Kidney epithelial cell (primary cell): ENCODE data around the gene MRPL22. TPM values are rescaled to one million over a fixed set of nuclear protein-coding genes. Genes with fewer than 3 reads are reported as not detected.

ENCODE experiments used
- DNase-seq: peaks from one replicate; pipeline ENCODE4 v3.0.0-alpha.2; 2010; ENCODE audit warnings: low read depth
- H3K27me3 ChIP-seq: 2 replicates; pipeline ENCODE4 v1.6.0; 2011; ENCODE audit warnings: low read length; ENCODE audit not compliant: control insufficient read depth, insufficient read depth
- H3K36me3 ChIP-seq: 2 replicates; pipeline ENCODE4 v1.5.1; 2011; ENCODE audit warnings: low read length; ENCODE audit not compliant: control insufficient read depth, insufficient read depth
- H3K4me3 ChIP-seq: 2 replicates; pipeline ENCODE4 v1.5.1; 2011; ENCODE audit warnings: low read depth, mild to moderate bottlenecking, control low read depth, low read length
- total RNA-seq: library from RNA; depleted of rRNA; stranded (reverse); fragments of >200 nt; gene quantifications from 2 replicates; pipeline ENCODE4 v1.2.3, GENCODE V29; 2015
- TF ChIP-seq, protein P1 (sequence below): IDR thresholded peaks from 2 replicates; pipeline ENCODE4 v1.5.1; 2011; ENCODE audit warnings: mild to moderate bottlenecking, moderate library complexity, low read length, control low read depth, inconsistent platforms; ENCODE audit not compliant: insufficient read depth, poor library complexity, severe bottlenecking

The MRPL22 gene
- total RNA-seq = 24.5 and 26.8 TPM in 2 replicates

DNA sequence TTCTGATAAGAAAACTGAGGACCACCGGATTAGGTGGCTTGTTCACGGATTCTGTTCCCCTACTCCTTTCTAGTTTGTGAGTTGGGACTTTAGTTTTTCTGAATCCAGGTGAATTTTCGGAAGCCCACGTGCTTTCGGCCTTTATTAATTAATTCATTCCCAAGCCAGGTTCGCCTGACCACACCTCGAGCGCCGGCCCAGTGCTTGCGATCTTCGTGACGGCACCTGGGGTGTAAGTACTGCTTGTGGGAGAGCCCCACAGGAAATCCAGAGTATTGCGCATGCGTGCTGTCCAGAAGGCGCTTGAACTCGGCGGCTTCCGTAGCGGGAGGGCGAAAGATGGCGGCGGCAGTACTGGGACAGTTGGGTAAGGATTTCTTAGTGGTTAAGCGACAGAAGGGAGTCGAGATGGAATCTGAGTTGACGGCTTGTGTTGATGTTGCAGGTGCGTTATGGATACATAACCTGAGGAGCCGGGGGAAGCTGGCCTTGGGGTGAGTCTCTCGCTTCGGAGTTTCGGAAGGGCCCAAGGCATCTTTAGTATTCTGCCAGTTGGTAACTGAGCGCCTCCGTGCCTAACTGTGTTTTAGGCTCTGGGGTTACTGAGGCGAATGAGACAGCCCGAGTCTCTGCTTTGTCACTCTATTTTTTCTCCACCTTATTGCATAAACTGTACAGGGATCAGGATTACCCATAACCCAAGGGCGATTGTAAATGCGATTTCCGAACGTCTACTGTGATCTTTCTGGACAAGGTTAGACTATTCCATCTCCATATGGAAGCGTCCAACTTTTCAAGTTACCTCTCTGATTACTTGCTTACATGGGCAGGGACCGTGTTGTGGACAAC lies at the start of gene MRPL22:
TSS of gene MRPL22 (plus strand) at position 302 of the 849 bp plus-strand sequence. CDS start at position 340, 38 bp downstream.
- Histone ChIP-seq H3K27me3 (no peaks in the 10 kb centered on the region), H3K36me3 (no peaks in the 10 kb centered on the region), H3K4me3 (peak within 1 kb of the TSS; percentile 78)
- TF ChIP-seq, protein P1, sequence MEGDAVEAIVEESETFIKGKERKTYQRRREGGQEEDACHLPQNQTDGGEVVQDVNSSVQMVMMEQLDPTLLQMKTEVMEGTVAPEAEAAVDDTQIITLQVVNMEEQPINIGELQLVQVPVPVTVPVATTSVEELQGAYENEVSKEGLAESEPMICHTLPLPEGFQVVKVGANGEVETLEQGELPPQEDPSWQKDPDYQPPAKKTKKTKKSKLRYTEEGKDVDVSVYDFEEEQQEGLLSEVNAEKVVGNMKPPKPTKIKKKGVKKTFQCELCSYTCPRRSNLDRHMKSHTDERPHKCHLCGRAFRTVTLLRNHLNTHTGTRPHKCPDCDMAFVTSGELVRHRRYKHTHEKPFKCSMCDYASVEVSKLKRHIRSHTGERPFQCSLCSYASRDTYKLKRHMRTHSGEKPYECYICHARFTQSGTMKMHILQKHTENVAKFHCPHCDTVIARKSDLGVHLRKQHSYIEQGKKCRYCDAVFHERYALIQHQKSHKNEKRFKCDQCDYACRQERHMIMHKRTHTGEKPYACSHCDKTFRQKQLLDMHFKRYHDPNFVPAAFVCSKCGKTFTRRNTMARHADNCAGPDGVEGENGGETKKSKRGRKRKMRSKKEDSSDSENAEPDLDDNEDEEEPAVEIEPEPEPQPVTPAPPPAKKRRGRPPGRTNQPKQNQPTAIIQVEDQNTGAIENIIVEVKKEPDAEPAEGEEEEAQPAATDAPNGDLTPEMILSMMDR = no peak
- DNase-seq = peak; percentile 82

DNA sequence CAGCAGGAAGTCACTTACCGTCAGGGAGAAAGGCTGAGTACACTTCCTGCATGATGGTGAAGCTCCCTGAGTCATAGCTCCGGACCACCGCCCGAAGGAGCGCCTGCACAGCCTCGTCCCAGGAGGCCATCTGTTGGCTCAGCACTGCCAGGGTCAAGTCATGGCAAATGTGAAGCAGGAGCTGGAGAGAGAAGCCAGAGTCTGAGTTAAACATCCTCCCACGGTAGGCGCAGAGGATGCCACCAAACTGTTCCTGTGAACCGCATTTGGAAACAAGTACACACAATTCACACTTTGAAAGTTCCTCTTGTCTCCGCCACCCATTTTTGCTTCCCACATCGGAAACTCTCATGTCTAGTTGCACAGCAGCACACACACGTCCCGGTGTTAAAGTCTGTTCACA lies 48.5 kb upstream of the MRPL22 start:
- Histone ChIP-seq H3K36me3 (no peaks in the 10 kb centered on the region), H3K4me3 (no peak overlapping the region), H3K27me3 (no peaks in the 10 kb centered on the region)
- DNase-seq = no peak
- TF ChIP-seq, protein P1 = no peak

DNA sequence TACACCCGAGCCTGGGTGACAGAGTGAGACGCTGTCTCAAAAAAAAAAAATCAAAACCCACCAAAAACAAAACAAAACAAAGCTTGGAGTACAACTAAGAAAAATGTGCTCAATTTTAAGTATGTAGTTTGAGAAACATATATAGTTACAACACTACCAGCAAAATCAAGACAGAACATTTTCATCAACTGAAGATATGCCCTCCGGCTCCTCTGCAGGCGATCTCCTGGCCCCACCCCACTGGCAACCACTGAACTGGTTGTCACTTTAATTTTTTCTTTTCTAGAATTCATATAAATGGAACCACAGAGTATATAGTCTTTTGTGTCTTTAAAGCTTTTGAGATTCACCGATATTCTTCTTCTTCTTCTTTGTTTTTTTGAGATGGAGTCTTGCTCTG lies 47.5 kb upstream of the MRPL22 start:
- peaks cover 1% of the 10 kb centered on the region for H3K36me3 ChIP-seq
- no peak for DNase-seq
- TF ChIP-seq, protein P1 = no peak

DNA sequence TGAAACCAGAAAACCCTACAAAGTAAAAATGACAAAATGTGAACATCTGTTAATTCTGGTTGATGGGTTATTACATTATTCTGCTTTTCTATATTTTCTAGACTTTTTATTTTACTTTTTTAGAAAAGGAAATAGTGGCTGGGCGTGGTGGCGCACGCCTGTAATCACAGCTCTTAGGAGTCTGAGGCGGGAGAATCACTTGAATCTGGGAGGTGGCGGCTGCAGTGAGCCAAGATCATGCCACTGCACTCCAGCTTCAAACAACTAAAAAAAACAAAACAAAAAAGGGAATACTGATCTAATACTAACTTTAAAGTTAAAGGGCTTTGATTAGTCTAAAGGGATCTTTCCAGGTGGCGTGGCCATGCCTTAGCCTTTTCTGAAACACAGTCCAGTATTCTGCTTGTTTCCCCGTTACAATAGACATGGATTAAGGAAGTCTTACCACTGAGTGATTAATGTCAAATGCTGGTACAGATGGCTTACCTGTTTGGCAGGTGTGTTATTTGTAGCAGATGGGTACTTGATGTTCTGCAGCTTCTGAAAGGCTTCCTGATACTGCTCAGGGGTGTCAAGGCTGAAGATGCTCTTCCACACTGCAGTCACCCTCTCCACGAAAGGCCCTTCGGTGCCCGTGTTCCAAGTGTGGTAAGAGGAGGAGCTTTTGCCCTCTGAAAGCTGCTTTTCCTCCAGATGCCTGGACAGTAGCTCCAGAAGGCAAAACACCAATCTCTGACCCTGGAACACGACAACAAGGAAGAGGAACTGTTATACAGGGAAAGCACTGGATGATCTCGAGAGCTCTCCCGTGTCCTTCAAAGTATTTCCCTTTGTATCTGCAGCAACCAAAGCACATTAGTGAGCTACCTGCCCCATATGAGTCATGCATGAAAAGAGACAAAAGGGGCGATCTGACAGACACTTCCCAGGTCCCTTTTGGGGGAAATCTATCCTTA lies 45.0 kb upstream of the MRPL22 start:
- H3K36me3 ChIP-seq = peaks cover 1% of the 10 kb centered on the region
- H3K4me3 ChIP-seq = no peak overlapping the region
- TF ChIP-seq, protein P1 = no peak
- no peaks in the 10 kb centered on the region for H3K27me3 ChIP-seq
- no peak for DNase-seq

More for the DNA sequence above, 47.5 kb upstream of the MRPL22 start:
- H3K27me3 ChIP-seq = no peaks in the 10 kb centered on the region
- H3K4me3 ChIP-seq = no peak overlapping the region

DNA sequence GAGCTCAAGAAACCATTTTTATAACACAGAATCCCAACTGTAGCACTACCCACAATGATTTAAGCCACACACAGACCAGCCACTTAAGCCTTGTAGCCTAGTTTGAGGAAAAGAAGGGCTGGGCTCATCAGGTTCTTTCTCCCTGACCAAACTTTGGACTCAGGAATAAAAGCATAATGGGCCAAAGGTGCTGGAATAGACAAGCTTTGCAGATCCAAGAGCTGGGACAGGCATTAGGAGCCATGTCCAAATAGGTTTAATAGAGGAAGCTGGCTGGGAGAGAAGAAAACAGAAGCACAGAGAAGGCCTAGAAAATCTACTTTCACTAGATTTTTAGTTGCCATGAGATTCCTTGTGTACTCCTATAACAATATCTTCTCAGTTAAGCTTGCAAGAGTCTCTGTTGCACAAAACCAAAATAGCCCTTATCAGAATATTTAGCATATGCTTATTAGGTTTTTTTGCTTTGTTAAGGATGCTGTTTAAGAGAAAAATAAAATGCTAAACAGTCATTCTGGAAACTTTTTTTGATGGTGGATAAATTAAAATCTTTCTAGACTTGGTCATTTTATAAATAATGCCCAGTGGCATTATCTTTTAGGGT lies 44.2 kb upstream of the MRPL22 start:
- H3K4me3 ChIP-seq = no peak overlapping the region
- H3K36me3 ChIP-seq = peaks cover 1% of the 10 kb centered on the region
- TF ChIP-seq, protein P1 = no peak
- no peaks in the 10 kb centered on the region for H3K27me3 ChIP-seq
- DNase-seq = no peak
